Transverse colon (tissue), 4 donors: ENCODE data around the gene NR3C2.

Experiments
- POLR2A ChIP-seq: fragments of 450-650 bp; IDR thresholded peaks from one replicate; pipeline ENCODE4 v1.6.1; 2016; ENCODE audit warnings: antibody characterized with exemption, mild to moderate bottlenecking, moderate library complexity
- POLR2AphosphoS5 ChIP-seq, 3 donors: sonication (generic); formaldehyde crosslinking; IDR thresholded peaks; one replicate each; pipeline ENCODE4 v1.6.1; 2016; ENCODE audit warnings: antibody characterized with exemption in 3 of 3
- TF ChIP-seq, protein P1 (sequence below), 5 experiments: fragments of 200-600 bp in 3 of 5; fragments of 450-650 bp in 2 of 5; sonication (generic) in 3 of 5; IDR thresholded peaks; 1 replicate in 2 of 5; 2 replicates in 3 of 5; pipeline ENCODE4 v1.5.1; 2016 to 2017; ENCODE audit warnings: antibody characterized with exemption in 5 of 5, inconsistent platforms in 3 of 5, mild to moderate bottlenecking in 2 of 5, moderate library complexity in 1 of 5

DNA sequence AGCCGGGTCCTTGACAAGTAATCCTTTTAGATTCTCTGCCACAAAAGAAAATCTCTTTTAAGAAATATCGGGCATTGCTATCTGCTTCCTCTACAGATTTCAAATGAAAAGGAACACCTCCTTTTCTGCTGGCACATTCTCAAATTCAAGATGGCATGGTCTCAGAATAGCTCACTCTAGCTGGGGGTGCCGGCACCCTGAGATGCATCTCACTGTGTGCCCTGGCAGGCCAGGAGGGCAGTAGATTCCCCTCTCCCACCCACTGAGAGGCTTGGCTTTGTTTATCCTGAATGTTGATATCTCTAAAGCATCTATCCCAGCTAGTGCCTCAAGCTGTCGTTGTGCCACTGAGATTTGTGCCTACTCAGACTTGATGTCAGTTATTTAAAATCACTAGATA lies 390.8 kb downstream of the NR3C2 start:
- TF ChIP-seq, protein P1, sequence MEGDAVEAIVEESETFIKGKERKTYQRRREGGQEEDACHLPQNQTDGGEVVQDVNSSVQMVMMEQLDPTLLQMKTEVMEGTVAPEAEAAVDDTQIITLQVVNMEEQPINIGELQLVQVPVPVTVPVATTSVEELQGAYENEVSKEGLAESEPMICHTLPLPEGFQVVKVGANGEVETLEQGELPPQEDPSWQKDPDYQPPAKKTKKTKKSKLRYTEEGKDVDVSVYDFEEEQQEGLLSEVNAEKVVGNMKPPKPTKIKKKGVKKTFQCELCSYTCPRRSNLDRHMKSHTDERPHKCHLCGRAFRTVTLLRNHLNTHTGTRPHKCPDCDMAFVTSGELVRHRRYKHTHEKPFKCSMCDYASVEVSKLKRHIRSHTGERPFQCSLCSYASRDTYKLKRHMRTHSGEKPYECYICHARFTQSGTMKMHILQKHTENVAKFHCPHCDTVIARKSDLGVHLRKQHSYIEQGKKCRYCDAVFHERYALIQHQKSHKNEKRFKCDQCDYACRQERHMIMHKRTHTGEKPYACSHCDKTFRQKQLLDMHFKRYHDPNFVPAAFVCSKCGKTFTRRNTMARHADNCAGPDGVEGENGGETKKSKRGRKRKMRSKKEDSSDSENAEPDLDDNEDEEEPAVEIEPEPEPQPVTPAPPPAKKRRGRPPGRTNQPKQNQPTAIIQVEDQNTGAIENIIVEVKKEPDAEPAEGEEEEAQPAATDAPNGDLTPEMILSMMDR (IDR thresholded peaks at IDR 0.05): no peak
- no peak for TF ChIP-seq POLR2A
- TF ChIP-seq POLR2AphosphoS5 (IDR thresholded peaks at IDR 0.05): no peak
